ENCODE results near the gene LILRB4. TPM values are rescaled to one million over a fixed set of nuclear protein-coding genes. Genes with fewer than 3 reads are reported as not detected.

The LILRB4 gene
- total and polyA plus RNA-seq, 2 experiments from 2014 or later, result not detected

DNA sequence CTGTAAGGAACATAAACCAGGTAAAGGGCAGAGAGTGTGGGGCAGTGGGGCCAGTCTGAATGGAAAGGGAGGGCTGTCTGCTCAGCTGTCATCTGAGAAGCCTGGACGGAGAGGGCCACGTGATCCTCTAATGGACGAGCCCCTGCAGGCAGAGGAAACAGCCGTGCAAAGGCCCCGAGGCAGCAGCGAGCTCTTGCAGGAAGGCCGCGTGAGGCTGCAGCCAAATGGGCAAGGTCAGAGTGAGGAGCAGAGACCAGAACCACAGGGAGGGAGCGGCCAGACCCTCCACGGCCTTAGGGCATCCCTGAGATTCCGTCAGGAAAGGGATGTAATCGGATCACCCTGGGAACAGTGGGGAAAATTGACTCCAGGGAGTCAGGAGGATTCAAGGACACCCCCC is 4.4 kb downstream of the LILRB4 start (continued):
- TF ChIP-seq, protein P1, sequence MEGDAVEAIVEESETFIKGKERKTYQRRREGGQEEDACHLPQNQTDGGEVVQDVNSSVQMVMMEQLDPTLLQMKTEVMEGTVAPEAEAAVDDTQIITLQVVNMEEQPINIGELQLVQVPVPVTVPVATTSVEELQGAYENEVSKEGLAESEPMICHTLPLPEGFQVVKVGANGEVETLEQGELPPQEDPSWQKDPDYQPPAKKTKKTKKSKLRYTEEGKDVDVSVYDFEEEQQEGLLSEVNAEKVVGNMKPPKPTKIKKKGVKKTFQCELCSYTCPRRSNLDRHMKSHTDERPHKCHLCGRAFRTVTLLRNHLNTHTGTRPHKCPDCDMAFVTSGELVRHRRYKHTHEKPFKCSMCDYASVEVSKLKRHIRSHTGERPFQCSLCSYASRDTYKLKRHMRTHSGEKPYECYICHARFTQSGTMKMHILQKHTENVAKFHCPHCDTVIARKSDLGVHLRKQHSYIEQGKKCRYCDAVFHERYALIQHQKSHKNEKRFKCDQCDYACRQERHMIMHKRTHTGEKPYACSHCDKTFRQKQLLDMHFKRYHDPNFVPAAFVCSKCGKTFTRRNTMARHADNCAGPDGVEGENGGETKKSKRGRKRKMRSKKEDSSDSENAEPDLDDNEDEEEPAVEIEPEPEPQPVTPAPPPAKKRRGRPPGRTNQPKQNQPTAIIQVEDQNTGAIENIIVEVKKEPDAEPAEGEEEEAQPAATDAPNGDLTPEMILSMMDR (conservative IDR thresholded peaks at IDR 0.05; ENCODE audit: low read depth in 2 of 2), result no peak
- TF ChIP-seq CREB1 (CRISPR knock-in tag; IDR thresholded peaks at IDR 0.05; ENCODE audit: low read depth) (no peak), ZNF331 (CRISPR knock-in tag; IDR thresholded peaks at IDR 0.05; ENCODE audit: low read depth) (no peak)

DNA sequence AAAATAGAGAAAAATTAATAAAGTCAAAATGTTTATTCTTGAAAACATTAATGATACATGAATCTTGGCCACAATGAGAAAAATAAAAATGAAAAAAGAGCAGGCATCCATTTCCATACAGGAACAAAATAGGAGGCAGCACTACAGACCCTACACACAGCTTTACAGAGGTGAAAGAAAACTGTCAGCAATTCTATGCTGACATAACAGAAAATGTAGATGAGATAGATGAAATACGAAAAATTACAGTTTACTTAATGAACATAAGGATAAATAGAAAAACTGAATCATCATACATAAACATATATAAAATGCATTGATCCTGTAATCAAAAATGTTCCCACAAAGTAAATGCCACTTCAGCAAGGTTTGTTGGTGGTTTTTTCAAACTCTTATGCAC is 5.6 kb downstream of the LILRB4 start:
- H3K9me3 Mint-ChIP-seq, result peaks cover 95% of the 10 kb centered on the region

More for the DNA sequence above, 5.6 kb downstream of the LILRB4 start:
- Histone ChIP-seq H3K9me2 (ENCODE audit: insufficient read depth) (no peaks in the 10 kb centered on the region), H3K4me1 (ENCODE audit: insufficient read depth) (no peaks in the 10 kb centered on the region), H3K4me2 (no peak overlapping the region), H4K20me1 (replicated peaks; ENCODE audit: insufficient read depth) (no peaks in the 10 kb centered on the region), H3F3A (replicated peaks; ENCODE audit: low read depth) (no peaks in the 10 kb centered on the region), H3K36me3 (ENCODE audit: insufficient read depth) (no peaks in the 10 kb centered on the region), H3K4me3 (no peak overlapping the region), H3K27me3 (ENCODE audit: insufficient read depth) (no peaks in the 10 kb centered on the region), H2AFZ (no peak overlapping the region), H3K27ac (ENCODE audit: low read depth) (no peak overlapping the region), H3K79me2 (replicated peaks; ENCODE audit: insufficient read depth) (no peaks in the 10 kb centered on the region)
- Mint-ChIP-seq H3K4me3 (no peak overlapping the region), H3K36me3 (ENCODE audit: low read depth) (peaks cover 14% of the 10 kb centered on the region), H3K27me3 (ENCODE audit: insufficient read depth, low read depth, poor library complexity) (peaks cover 7% of the 10 kb centered on the region), H3K4me1 (no peaks in the 10 kb centered on the region), H3K27ac (no peak overlapping the region)
- DNase-seq (ENCODE audit: low spot score) (no peak), ATAC-seq (no peak)
- TF ChIP-seq POLR2AphosphoS5 (IDR thresholded peaks at IDR 0.05; ENCODE audit: low read depth) (no peak), JUNB (IDR thresholded peaks at IDR 0.05; ENCODE audit: unreplicated experiment) (no peak), EZH2phosphoT487 (IDR thresholded peaks at IDR 0.05; ENCODE audit: unreplicated experiment) (no peak), STAT1 (IDR thresholded peaks at IDR 0.05; ENCODE audit: unreplicated experiment) (no peak), EZH2 (IDR thresholded peaks at IDR 0.05; ENCODE audit: low read depth, unreplicated experiment) (no peak), NANOG (IDR thresholded peaks at IDR 0.05; ENCODE audit: borderline replicate concordance) (no peak)
- TF ChIP-seq, protein P2, sequence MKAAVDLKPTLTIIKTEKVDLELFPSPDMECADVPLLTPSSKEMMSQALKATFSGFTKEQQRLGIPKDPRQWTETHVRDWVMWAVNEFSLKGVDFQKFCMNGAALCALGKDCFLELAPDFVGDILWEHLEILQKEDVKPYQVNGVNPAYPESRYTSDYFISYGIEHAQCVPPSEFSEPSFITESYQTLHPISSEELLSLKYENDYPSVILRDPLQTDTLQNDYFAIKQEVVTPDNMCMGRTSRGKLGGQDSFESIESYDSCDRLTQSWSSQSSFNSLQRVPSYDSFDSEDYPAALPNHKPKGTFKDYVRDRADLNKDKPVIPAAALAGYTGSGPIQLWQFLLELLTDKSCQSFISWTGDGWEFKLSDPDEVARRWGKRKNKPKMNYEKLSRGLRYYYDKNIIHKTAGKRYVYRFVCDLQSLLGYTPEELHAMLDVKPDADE (IDR thresholded peaks at IDR 0.05), result no peak
- TF ChIP-seq, protein P3, sequence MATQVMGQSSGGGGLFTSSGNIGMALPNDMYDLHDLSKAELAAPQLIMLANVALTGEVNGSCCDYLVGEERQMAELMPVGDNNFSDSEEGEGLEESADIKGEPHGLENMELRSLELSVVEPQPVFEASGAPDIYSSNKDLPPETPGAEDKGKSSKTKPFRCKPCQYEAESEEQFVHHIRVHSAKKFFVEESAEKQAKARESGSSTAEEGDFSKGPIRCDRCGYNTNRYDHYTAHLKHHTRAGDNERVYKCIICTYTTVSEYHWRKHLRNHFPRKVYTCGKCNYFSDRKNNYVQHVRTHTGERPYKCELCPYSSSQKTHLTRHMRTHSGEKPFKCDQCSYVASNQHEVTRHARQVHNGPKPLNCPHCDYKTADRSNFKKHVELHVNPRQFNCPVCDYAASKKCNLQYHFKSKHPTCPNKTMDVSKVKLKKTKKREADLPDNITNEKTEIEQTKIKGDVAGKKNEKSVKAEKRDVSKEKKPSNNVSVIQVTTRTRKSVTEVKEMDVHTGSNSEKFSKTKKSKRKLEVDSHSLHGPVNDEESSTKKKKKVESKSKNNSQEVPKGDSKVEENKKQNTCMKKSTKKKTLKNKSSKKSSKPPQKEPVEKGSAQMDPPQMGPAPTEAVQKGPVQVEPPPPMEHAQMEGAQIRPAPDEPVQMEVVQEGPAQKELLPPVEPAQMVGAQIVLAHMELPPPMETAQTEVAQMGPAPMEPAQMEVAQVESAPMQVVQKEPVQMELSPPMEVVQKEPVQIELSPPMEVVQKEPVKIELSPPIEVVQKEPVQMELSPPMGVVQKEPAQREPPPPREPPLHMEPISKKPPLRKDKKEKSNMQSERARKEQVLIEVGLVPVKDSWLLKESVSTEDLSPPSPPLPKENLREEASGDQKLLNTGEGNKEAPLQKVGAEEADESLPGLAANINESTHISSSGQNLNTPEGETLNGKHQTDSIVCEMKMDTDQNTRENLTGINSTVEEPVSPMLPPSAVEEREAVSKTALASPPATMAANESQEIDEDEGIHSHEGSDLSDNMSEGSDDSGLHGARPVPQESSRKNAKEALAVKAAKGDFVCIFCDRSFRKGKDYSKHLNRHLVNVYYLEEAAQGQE (IDR thresholded peaks at IDR 0.05; ENCODE audit: unreplicated experiment), result no peak
